ENCODE measurements around the gene CUX1.
"Not testable (repeated sequence)": the region's sequence is repeated elsewhere in the genome, so short reads cannot be mapped to it uniquely, and the experiment has no call there.

Gene CUX1

GRCh38 chr7:101985057-101985902 lies 167.9 kb downstream of the CUX1 start:
- ATAC-seq, result no peak

GRCh38 chr7:101985903-101986734 lies 168.7 kb downstream of the CUX1 start:
- ATAC-seq, result peak; percentile 95
- TF ChIP-seq ZFP3 (CRISPR knock-in tag; IDR thresholded peaks at IDR 0.05), result peak; percentile 35; the same call in 1 of the 2 replicates
- TF ChIP-seq TSHZ2 (CRISPR knock-in tag; IDR thresholded peaks at IDR 0.05), result no peak
- peak; percentile 90 for TF ChIP-seq ISL1 (CRISPR knock-in tag; IDR thresholded peaks at IDR 0.05)

More at GRCh38 chr7:101985057-101985902, 167.9 kb downstream of the CUX1 start:
- no peak for TF ChIP-seq TCF4 (CRISPR knock-in tag; IDR thresholded peaks at IDR 0.05; ENCODE audit: borderline replicate concordance)
- TF ChIP-seq SNAI2 (CRISPR knock-in tag; IDR thresholded peaks at IDR 0.05), result no peak
- TF ChIP-seq OSR1 (CRISPR knock-in tag; IDR thresholded peaks at IDR 0.05), result no peak
- TF ChIP-seq RARB (CRISPR knock-in tag; IDR thresholded peaks at IDR 0.05), result no peak
- TF ChIP-seq ZFP30 (CRISPR knock-in tag; IDR thresholded peaks at IDR 0.05), result no peak
- TF ChIP-seq CSDC2 (CRISPR knock-in tag; IDR thresholded peaks at IDR 0.05), result no peak
- no peak for TF ChIP-seq ZC3H10 (CRISPR knock-in tag; IDR thresholded peaks at IDR 0.05)
- no peak for TF ChIP-seq ZNF8 (CRISPR knock-in tag; IDR thresholded peaks at IDR 0.05)
- TF ChIP-seq TOX (CRISPR knock-in tag; IDR thresholded peaks at IDR 0.05; ENCODE audit: borderline replicate concordance), result no peak
- no peak for TF ChIP-seq BACH2 (CRISPR knock-in tag; IDR thresholded peaks at IDR 0.05; ENCODE audit: borderline replicate concordance)
- TF ChIP-seq ARNTL (CRISPR knock-in tag; IDR thresholded peaks at IDR 0.05; ENCODE audit: borderline replicate concordance, low read depth), result no peak
- TF ChIP-seq CREB5 (CRISPR knock-in tag; IDR thresholded peaks at IDR 0.05; ENCODE audit: low read depth), result no peak

- no peak; the same call in 1 of the 2 replicates for TF ChIP-seq ZNF70 (CRISPR knock-in tag; IDR thresholded peaks at IDR 0.05)
- TF ChIP-seq ZC3H10 (CRISPR knock-in tag; IDR thresholded peaks at IDR 0.05), result no peak
- no peak for TF ChIP-seq BACH2 (CRISPR knock-in tag; IDR thresholded peaks at IDR 0.05; ENCODE audit: borderline replicate concordance)
- no peak for TF ChIP-seq SNAI2 (CRISPR knock-in tag; IDR thresholded peaks at IDR 0.05)
- no peak for ATAC-seq
Observed at GRCh38 chr7:101987494-101987893, 170.1 kb downstream of the CUX1 start.

GRCh38 chr7:101988060-101988459 lies 170.6 kb downstream of the CUX1 start:
- ATAC-seq, result not testable (repeated sequence)

- ATAC-seq, result no peak
Observed at GRCh38 chr7:101988513-101988912, 171.1 kb downstream of the CUX1 start.

GRCh38 chr7:101989101-101989500 lies 171.7 kb downstream of the CUX1 start:
- ATAC-seq, result no peak
- TF ChIP-seq TCF4 (CRISPR knock-in tag; IDR thresholded peaks at IDR 0.05; ENCODE audit: borderline replicate concordance) (no peak), CSRNP3 (CRISPR knock-in tag; IDR thresholded peaks at IDR 0.05) (no peak), TOX (CRISPR knock-in tag; IDR thresholded peaks at IDR 0.05; ENCODE audit: borderline replicate concordance) (no peak), ZNF70 (CRISPR knock-in tag; IDR thresholded peaks at IDR 0.05) (no peak), PPARA (CRISPR knock-in tag; IDR thresholded peaks at IDR 0.05; ENCODE audit: borderline replicate concordance) (no peak), POU6F1 (CRISPR knock-in tag; IDR thresholded peaks at IDR 0.05; ENCODE audit: borderline replicate concordance, low read depth) (no peak), OSR1 (CRISPR knock-in tag; IDR thresholded peaks at IDR 0.05) (no peak), ZNF8 (CRISPR knock-in tag; IDR thresholded peaks at IDR 0.05) (no peak), ZC3H10 (CRISPR knock-in tag; IDR thresholded peaks at IDR 0.05) (no peak), SNAI2 (CRISPR knock-in tag; IDR thresholded peaks at IDR 0.05) (no peak), ZFP30 (CRISPR knock-in tag; IDR thresholded peaks at IDR 0.05) (no peak)

More at GRCh38 chr7:101988513-101988912, 171.1 kb downstream of the CUX1 start:
- TF ChIP-seq TCF4 (CRISPR knock-in tag; IDR thresholded peaks at IDR 0.05; ENCODE audit: borderline replicate concordance), result no peak
- no peak for TF ChIP-seq ISL1 (CRISPR knock-in tag; IDR thresholded peaks at IDR 0.05)
- no peak for TF ChIP-seq OSR1 (CRISPR knock-in tag; IDR thresholded peaks at IDR 0.05)
- no peak for TF ChIP-seq ZFP3 (CRISPR knock-in tag; IDR thresholded peaks at IDR 0.05)
- TF ChIP-seq ARNTL (CRISPR knock-in tag; IDR thresholded peaks at IDR 0.05; ENCODE audit: borderline replicate concordance, low read depth), result no peak
- no peak for TF ChIP-seq ZNF70 (CRISPR knock-in tag; IDR thresholded peaks at IDR 0.05)

All from SK-N-SH treated with all-trans-retinoic acid at 6 μM for 48 hours (cell line).